Endothelial cell of umbilical vein (primary cell): ENCODE measurements around the gene PLXNB2. TPM values are rescaled to one million over a fixed set of nuclear protein-coding genes. Genes with fewer than 3 reads are reported as not detected.

Experiments
- BruUV-seq: library from RNA; stranded (reverse); fragments of 400-500 nt; replicated peaks from 2 replicates; lab custom pipeline; 2021; lab: Mats Ljungman, UMichigan
- CTCF ChIA-PET: fragments of 300-600, 350-600 bp; sonication (Branson Sonifier 250); formaldehyde crosslinking; loops from one replicate; lab custom pipeline; 2021; ENCODE audit warnings: antibody characterized with exemption, inconsistent platforms; lab: Charles Lee
- POLR2A ChIA-PET: fragments of 300-600, 350-600 bp; sonication (Branson Sonifier 250); formaldehyde crosslinking; loops from one replicate; lab custom pipeline; 2021; ENCODE audit warnings: antibody characterized with exemption, inconsistent platforms; lab: Charles Lee
- DNase-seq: peaks from one replicate; pipeline ENCODE4 v3.0.0-alpha.2; 2011; ENCODE audit warnings: low read depth, low spot score
- FAIRE-seq: peaks from 2 replicates; lab custom pipeline; 2011; peaks lifted over from hg19 to GRCh38; lab: Jason Lieb, UNC
- H2AFZ ChIP-seq: 2 replicates; pipeline ENCODE4 v1.6.0; 2012; ENCODE audit warnings: low read depth, low read length, control low read depth, inconsistent platforms
- H3K27ac ChIP-seq: 2 replicates; pipeline ENCODE4 v1.5.1; 2011; ENCODE audit warnings: low read depth, mild to moderate bottlenecking, control low read depth, low read length, moderate library complexity; ENCODE audit not compliant: insufficient read depth
- H3K27me3 ChIP-seq, 2 experiments: 2 replicates each; pipeline versions ENCODE4 v1.6.0 to v1.6.1; 2011; ENCODE audit warnings: low read length in 2 of 2, mixed read lengths in 1 of 2; ENCODE audit not compliant: control insufficient read depth in 2 of 2, insufficient read depth in 2 of 2
- H3K36me3 ChIP-seq, 2 experiments: 2 replicates in 1 of 2; 3 replicates in 1 of 2; pipeline ENCODE4 v1.5.1; 2011; ENCODE audit warnings: low read length in 2 of 2, mild to moderate bottlenecking in 1 of 2, moderate library complexity in 1 of 2; ENCODE audit not compliant: control insufficient read depth in 2 of 2, insufficient read depth in 2 of 2; ENCODE audit errors: extremely low read depth in 1 of 2
- H3K4me1 ChIP-seq: 3 replicates; pipeline ENCODE4 v1.5.1; 2011; ENCODE audit warnings: mild to moderate bottlenecking, low read length; ENCODE audit not compliant: control insufficient read depth, insufficient read depth; ENCODE audit errors: extremely low read depth
- H3K4me2 ChIP-seq: 2 replicates; pipeline ENCODE4 v1.6.1; 2011; ENCODE audit warnings: low read length, control low read depth, mixed read lengths; ENCODE audit not compliant: insufficient read depth
- H3K4me3 ChIP-seq, 3 experiments: fragments of 200-600 bp in 1 of 3; sonication (generic), shearing (Covaris generic) in 1 of 3; replicated peaks in 1 of 3; 2 replicates each; pipeline ENCODE4 v1.5.1; 2011 to 2016; ENCODE audit warnings: control low read depth in 3 of 3, low read length in 3 of 3, mild to moderate bottlenecking in 2 of 3, inconsistent platforms in 1 of 3, low read depth in 1 of 3, moderate library complexity in 1 of 3; ENCODE audit not compliant: insufficient read depth in 1 of 3
- H3K79me2 ChIP-seq: 2 replicates; pipeline ENCODE4 v1.6.0; 2012; ENCODE audit warnings: low read length, inconsistent platforms; ENCODE audit not compliant: control insufficient read depth, insufficient read depth
- H3K9ac ChIP-seq: replicated peaks from 2 replicates; pipeline ENCODE3; 2011; ENCODE audit warnings: low read length, control low read depth; ENCODE audit not compliant: insufficient read depth; ENCODE audit errors: extremely low read depth
- H3K9me1 ChIP-seq: replicated peaks from 3 replicates; pipeline ENCODE4 v1.6.0; 2011; ENCODE audit warnings: mild to moderate bottlenecking, low read length; ENCODE audit not compliant: control insufficient read depth, insufficient read depth; ENCODE audit errors: extremely low read depth
- H3K9me3 ChIP-seq: replicated peaks from 2 replicates; pipeline ENCODE4 v1.5.1; 2012; ENCODE audit warnings: low read length, inconsistent platforms; ENCODE audit not compliant: control insufficient read depth, insufficient read depth
- H4K20me1 ChIP-seq: replicated peaks from 2 replicates; pipeline ENCODE3; 2011; ENCODE audit warnings: mild to moderate bottlenecking, low read length; ENCODE audit not compliant: control insufficient read depth, insufficient read depth; ENCODE audit errors: extremely low read depth
- CTCF ChIP-seq, 2 donors: IDR thresholded peaks; 1 replicate in 1 of 2; 2 replicates in 1 of 2; pipeline ENCODE4 v1.5.1; 2011; ENCODE audit warnings: low read length in 2 of 2, mild to moderate bottlenecking in 2 of 2, moderate library complexity in 2 of 2, control low read depth in 1 of 2, inconsistent platforms in 1 of 2, low read depth in 1 of 2; ENCODE audit not compliant: insufficient read depth in 1 of 2; ENCODE audit errors: extremely low read depth in 1 of 2
- EZH2 ChIP-seq: IDR thresholded peaks from 2 replicates; pipeline ENCODE4 v1.6.1; 2012; ENCODE audit warnings: borderline replicate concordance, low read depth, mild to moderate bottlenecking, moderate library complexity, low read length, inconsistent platforms; ENCODE audit not compliant: severe bottlenecking
- FOS ChIP-seq: IDR thresholded peaks from 2 replicates; pipeline ENCODE4 v1.6.1; 2011; ENCODE audit warnings: mild to moderate bottlenecking, low read length, moderate library complexity, borderline replicate concordance; ENCODE audit not compliant: insufficient read depth
- GATA2 ChIP-seq: IDR thresholded peaks from 2 replicates; pipeline ENCODE4 v1.7.0; 2011; ENCODE audit warnings: low read depth, mild to moderate bottlenecking, moderate library complexity, mixed read lengths, low read length; ENCODE audit not compliant: insufficient read length, insufficient read depth
- JUN ChIP-seq: IDR thresholded peaks from 2 replicates; pipeline ENCODE4 v1.6.1; 2011; ENCODE audit warnings: borderline replicate concordance, low read depth; ENCODE audit not compliant: insufficient read length, insufficient read depth
- MAX ChIP-seq: IDR thresholded peaks from 2 replicates; pipeline ENCODE4 v1.6.1; 2011; ENCODE audit not compliant: insufficient read depth, insufficient read length
- MYC ChIP-seq: IDR thresholded peaks from one replicate; pipeline ENCODE4 v1.6.1; 2011; ENCODE audit warnings: mild to moderate bottlenecking, low read depth, low read length
- POLR2A ChIP-seq: IDR thresholded peaks from 2 replicates; pipeline ENCODE4 v1.6.1; 2012; ENCODE audit warnings: low read depth, mild to moderate bottlenecking, control low read depth, low read length
- POLR2AphosphoS5 ChIP-seq: IDR thresholded peaks from 2 replicates; pipeline ENCODE4 v1.6.1; 2012; ENCODE audit warnings: low read depth, mild to moderate bottlenecking, control low read depth, low read length, moderate library complexity; ENCODE audit not compliant: insufficient read depth
- dilution Hi-C: fragments of 300-500 bp; cut with MboI; formaldehyde crosslinking; loops from one replicate; pipeline ENCODE4 v1.15.0; 2019; ENCODE audit warnings: low sequenced_read_pairs; ENCODE audit not compliant: extremely low pct_ligation_motif_present
- intact Hi-C: fragments of 100-400 bp; cut with micrococcal nuclease; formaldehyde crosslinking; loops from one replicate; pipeline ENCODE4 v1.10.0; 2022
- polyA plus RNA-seq, 4 experiments: library from polyadenylated mRNA; depleted of rRNA in 3 of 4; stranded (reverse) in 3 of 4; unstranded in 1 of 4; fragments of >200 nt; gene quantifications; 2 replicates each; pipeline versions ENCODE4 v1.2.1 to v1.2.3, GENCODE V29; 2011 to 2012; ENCODE audit warnings: missing spikeins in 1 of 4
- total RNA-seq: library from RNA; stranded (reverse); gene quantifications from 2 replicates; pipeline ENCODE4 v1.2.3, GENCODE V29; 2021

Gene PLXNB2
- total and polyA plus RNA-seq, 2 donors (not counting 3 experiments of a cell fraction or from before 2014, with no cell fraction given): 82.3 to 139 TPM

GRCh38 chr22:50282361-50283155, 24.9 kb downstream of the PLXNB2 start:
- no peak for TF ChIP-seq FOS
- no peak for TF ChIP-seq EZH2
- no peak for TF ChIP-seq MYC
- no peak for TF ChIP-seq JUN
- TF ChIP-seq POLR2A: no peak
- no peak for TF ChIP-seq GATA2
- no peak for TF ChIP-seq MAX
- FAIRE-seq: no peak
- H3K9me1 ChIP-seq: no peaks in the 10 kb centered on the region
- no peaks in the 10 kb centered on the region for H3K9me3 ChIP-seq
- intact Hi-C loops (no loop called here), dilution Hi-C loops (no loop called here)
- no peak for DNase-seq
- peaks cover 43 to 78% of the 10 kb centered on the region in 2 experiments for H3K36me3 ChIP-seq
- ChIA-PET CTCF (interaction anchor here (0.6 to 1.6 kb wide), 3 partner anchors 11 to 23 kb away, joined by 3 to 7 read pairs (median 3); no protein-coding TSS in a partner anchor), POLR2A (no interaction called here)
- no TSS peak for BruUV-seq
- H3K4me2 ChIP-seq: no peak overlapping the region
- no peaks in the 10 kb centered on the region for H3K27me3 ChIP-seq
- H3K27ac ChIP-seq: no peak overlapping the region
- H2AFZ ChIP-seq: no peak overlapping the region
- peaks cover 2% of the 10 kb centered on the region for H3K4me1 ChIP-seq
- no peaks in the 10 kb centered on the region for H3K79me2 ChIP-seq
- H4K20me1 ChIP-seq: no peaks in the 10 kb centered on the region
- H3K9ac ChIP-seq: no peak overlapping the region
- H3K4me3 ChIP-seq: no peak overlapping the region

- H3K27ac ChIP-seq: no peak overlapping the region
- no peak overlapping the region for H3K9ac ChIP-seq
- H3K79me2 ChIP-seq: no peaks in the 10 kb centered on the region
- TF ChIP-seq EZH2: no peak
- TF ChIP-seq MYC: no peak
- TF ChIP-seq POLR2AphosphoS5: no peak
- TF ChIP-seq MAX: no peak
- TF ChIP-seq GATA2: no peak
- no peak for TF ChIP-seq FOS
- TF ChIP-seq JUN: no peak
- no peak for TF ChIP-seq CTCF (IDR thresholded peaks at IDR 0.05; ENCODE audit: extremely low read depth in 1 of 2, insufficient read depth in 1 of 2, low read depth in 1 of 2, low read length in 2 of 2)
- intact Hi-C loops: no loop called here
- peaks cover 2% of the 10 kb centered on the region for H3K4me1 ChIP-seq
- dilution Hi-C loops: no loop called here
- no peak overlapping the region for H3K4me2 ChIP-seq
- no peaks in the 10 kb centered on the region for H4K20me1 ChIP-seq
- no TSS peak for BruUV-seq
- CTCF ChIA-PET: interaction anchor here (0.6 to 1.6 kb wide), 3 partner anchors 11 to 23 kb away, joined by 3 to 7 read pairs (median 3); no protein-coding TSS in a partner anchor
- POLR2A ChIA-PET: no interaction called here
- peaks cover 43 to 75% of the 10 kb centered on the region in 2 experiments for H3K36me3 ChIP-seq
- no peaks in the 10 kb centered on the region for H3K27me3 ChIP-seq
- no peak overlapping the region for H2AFZ ChIP-seq
- no peak overlapping the region for H3K4me3 ChIP-seq
- FAIRE-seq (no peak), DNase-seq (no peak)
- no peaks in the 10 kb centered on the region for H3K9me3 ChIP-seq
- no peaks in the 10 kb centered on the region for H3K9me1 ChIP-seq
Observed at GRCh38 chr22:50281957-50282356, 25.5 kb downstream of the PLXNB2 start.
